ENCODE results near the gene CHRNA4. TPM values are rescaled to one million over a fixed set of nuclear protein-coding genes. Genes with fewer than 3 reads are reported as not detected.

Gene CHRNA4
- total and polyA plus RNA-seq, 9 donors = 0.06 to 2.9 (median 0.43) TPM; not detected in 2

GRCh38 chr20:63295018-63295417 lies 66.1 kb downstream of the CHRNA4 start:
- WGBS, 3 donors = 4 to 15% (median 5%) methylated on average over 18 to 19 of the region's 19 CpGs
- intact Hi-C loops (cut with DNase I) = no loop called here
- H3K36me3 ChIP-seq = no peaks in the 10 kb centered on the region

GRCh38 chr20:63294536-63294900 lies 66.6 kb downstream of the CHRNA4 start:
- Histone ChIP-seq H3K4me3 (no peak overlapping the region), H3K27ac (no peak overlapping the region), H3K36me3 (no peaks in the 10 kb centered on the region), H3K27me3 (peaks cover 4% of the 10 kb centered on the region), H3K9me3 (no peaks in the 10 kb centered on the region), H3K4me1 (ENCODE audit: insufficient read depth) (peaks cover 2% of the 10 kb centered on the region)
- WGBS, 3 donors = 63 to 75% (median 71%) methylated on average over 12 of the region's 12 CpGs
- no peak for DNase-seq
- intact Hi-C loops (cut with DNase I) = no loop called here
- TF ChIP-seq POLR2A (IDR thresholded peaks at IDR 0.05) = no peak
- no peak for TF ChIP-seq EP300 (IDR thresholded peaks at IDR 0.05)
- no peak for TF ChIP-seq CTCF (IDR thresholded peaks at IDR 0.05)

More at GRCh38 chr20:63295018-63295417, 66.1 kb downstream of the CHRNA4 start:
- Histone ChIP-seq H3K9me3 (no peaks in the 10 kb centered on the region), H3K27me3 (peaks cover 4% of the 10 kb centered on the region), H3K27ac (no peak overlapping the region), H3K4me3 (no peak overlapping the region), H3K4me1 (ENCODE audit: insufficient read depth) (peaks cover 2% of the 10 kb centered on the region)
- TF ChIP-seq EP300 (IDR thresholded peaks at IDR 0.05) = no peak
- TF ChIP-seq CTCF (IDR thresholded peaks at IDR 0.05) = no peak
- no peak for TF ChIP-seq POLR2A (IDR thresholded peaks at IDR 0.05)
- DNase-seq = no peak

- Histone ChIP-seq H3K27me3 (peaks cover 4% of the 10 kb centered on the region), H3K36me3 (no peaks in the 10 kb centered on the region), H3K4me3 (no peak overlapping the region), H3K9me3 (no peaks in the 10 kb centered on the region), H3K4me1 (ENCODE audit: insufficient read depth) (peaks cover 2% of the 10 kb centered on the region), H3K27ac (no peak overlapping the region)
- TF ChIP-seq CTCF (IDR thresholded peaks at IDR 0.05) = no peak
- TF ChIP-seq EP300 (IDR thresholded peaks at IDR 0.05) = no peak
- TF ChIP-seq POLR2A (IDR thresholded peaks at IDR 0.05) = no peak
- DNase-seq = no peak
- intact Hi-C loops (cut with DNase I) = no loop called here
- 34 to 47% (median 38%) methylated on average over 15 to 22 of the region's 22 CpGs for WGBS, 3 donors
Measured at GRCh38 chr20:63293871-63294535, 67.1 kb downstream of the CHRNA4 start.

GRCh38 chr20:63293456-63293855 lies 67.7 kb downstream of the CHRNA4 start:
- no peak for DNase-seq
- H3K9me3 ChIP-seq = no peaks in the 10 kb centered on the region
- H3K36me3 ChIP-seq = no peaks in the 10 kb centered on the region
- intact Hi-C loops (cut with DNase I) = no loop called here
- H3K27ac ChIP-seq = no peak overlapping the region
- peaks cover 2% of the 10 kb centered on the region for H3K4me1 ChIP-seq (ENCODE audit: insufficient read depth)
- 33 to 42% (median 42%) methylated on average over 7 to 11 of the region's 11 CpGs for WGBS, 3 donors
- no peak for TF ChIP-seq EP300 (IDR thresholded peaks at IDR 0.05)
- TF ChIP-seq POLR2A (IDR thresholded peaks at IDR 0.05) = no peak
- no peak for TF ChIP-seq CTCF (IDR thresholded peaks at IDR 0.05)
- no peak overlapping the region for H3K4me3 ChIP-seq
- H3K27me3 ChIP-seq = peaks cover 4% of the 10 kb centered on the region

Small RNAs within 50 kb of the gene (small RNA-seq; reads per million reads assigned to genes)
- gene RNU6-994P = not detected

Other genes with a start within 250 kb of the CHRNA4 start
- 10 to 100 TPM; 17.6 to 39.4 (median 35.0) TPM for gene YTHDF1, start 145.2 kb downstream of the CHRNA4 start, total RNA-seq
- 10 to 100 TPM; 17.0 to 30.5 TPM for gene YTHDF1, start 145.2 kb downstream of the CHRNA4 start, polyA plus RNA-seq
- gene BIRC7, start 125.4 kb downstream of the CHRNA4 start, total RNA-seq = 1 to 10 TPM in 1 of 7 donors, under 1 TPM in 1, not detected in 5; 0.60 to 1.1 TPM
- gene BIRC7, start 125.4 kb downstream of the CHRNA4 start, polyA plus RNA-seq = not detected
- gene NKAIN4, start 106.9 kb downstream of the CHRNA4 start, total RNA-seq = under 1 TPM in 2 of 7 donors, not detected in 5; 0.18 to 0.24 TPM
- gene NKAIN4, start 106.9 kb downstream of the CHRNA4 start, polyA plus RNA-seq = not detected
- 10 to 100 TPM; 40.2 to 80.2 (median 74.8) TPM for gene ARFGAP1, start 88.5 kb downstream of the CHRNA4 start, total RNA-seq
- 10 to 100 TPM; 18.9 to 59.5 TPM for gene ARFGAP1, start 88.5 kb downstream of the CHRNA4 start, polyA plus RNA-seq
- under 1 TPM in 3 of 7 donors, not detected in 4; 0.17 to 0.54 (median 0.33) TPM for gene COL20A1, start 68.2 kb downstream of the CHRNA4 start, total RNA-seq
- gene COL20A1, start 68.2 kb downstream of the CHRNA4 start, polyA plus RNA-seq = under 1 TPM in 1 of 2 donors, not detected in 1; 0.10 TPM
- not detected for gene KCNQ2, start 111.3 kb upstream of the CHRNA4 start, total RNA-seq
- not detected for gene KCNQ2, start 111.3 kb upstream of the CHRNA4 start, polyA plus RNA-seq
- under 1 TPM; 0.36 to 0.94 (median 0.69) TPM for gene EEF1A2, start 137.7 kb upstream of the CHRNA4 start, total RNA-seq
- 1 to 10 TPM in 1 of 2 donors, under 1 TPM in 1; 0.25 to 1.3 TPM for gene EEF1A2, start 137.7 kb upstream of the CHRNA4 start, polyA plus RNA-seq
- 100 to 1,000 TPM in 6 of 7 donors, 10 to 100 TPM in 1; 53.8 to 315 (median 201) TPM for gene PPDPF, start 159.4 kb upstream of the CHRNA4 start, total RNA-seq
- 100 to 1,000 TPM in 1 of 2 donors, 1 to 10 TPM in 1; 4.9 to 232 TPM for gene PPDPF, start 159.4 kb upstream of the CHRNA4 start, polyA plus RNA-seq
- under 1 TPM in 5 of 7 donors, not detected in 2; 0.08 to 0.46 (median 0.15) TPM for gene PTK6, start 176.0 kb upstream of the CHRNA4 start, total RNA-seq
- under 1 TPM; 0.07 to 0.08 TPM for gene PTK6, start 176.0 kb upstream of the CHRNA4 start, polyA plus RNA-seq
- not detected for gene SRMS, start 186.4 kb upstream of the CHRNA4 start, total RNA-seq
- gene SRMS, start 186.4 kb upstream of the CHRNA4 start, polyA plus RNA-seq = not detected
- gene FNDC11, start 192.8 kb upstream of the CHRNA4 start, total RNA-seq = 1 to 10 TPM in 1 of 7 donors, under 1 TPM in 5, not detected in 1; 0.10 to 5.5 (median 0.36) TPM
- under 1 TPM in 1 of 2 donors, not detected in 1; 0.35 TPM for gene FNDC11, start 192.8 kb upstream of the CHRNA4 start, polyA plus RNA-seq
- gene HELZ2, start 212.9 kb upstream of the CHRNA4 start, total RNA-seq = 10 to 100 TPM in 6 of 7 donors, 1 to 10 TPM in 1; 9.4 to 19.6 (median 17.6) TPM
- gene HELZ2, start 212.9 kb upstream of the CHRNA4 start, polyA plus RNA-seq = 10 to 100 TPM in 1 of 2 donors, 1 to 10 TPM in 1; 1.8 to 10.5 TPM